ENCODE results near the gene BIN2. TPM values are rescaled to one million over a fixed set of nuclear protein-coding genes. Genes with fewer than 3 reads are reported as not detected.

BIN2 gene
- total and polyA plus RNA-seq, 9 of the 15 experiments (the other 6 are each of a cell fraction or from before 2014, with no cell fraction given): 0.04 to 0.39 (median 0.25) TPM; not detected in 1

GRCh38 chr12:51238510-51239334 is 85.3 kb downstream of the BIN2 start, which contains the start of gene DAZAP2 (continued):
- TF ChIP-seq E4F1 (CRISPR knock-in tag; IDR thresholded peaks at IDR 0.05; ENCODE audit: borderline replicate concordance) (no peak), HCFC1 (IDR thresholded peaks at IDR 0.05; ENCODE audit: low read depth, low read length) (peak; percentile 52), ELF2 (CRISPR knock-in tag; IDR thresholded peaks at IDR 0.05) (peak; percentile 98), RAD51 (IDR thresholded peaks at IDR 0.05; ENCODE audit: borderline replicate concordance, low read depth) (peak; percentile 94), ZNF24 (IDR thresholded peaks at IDR 0.05) (no peak), NFYB (IDR thresholded peaks at IDR 0.05; ENCODE audit: extremely low read depth, insufficient read length) (peak; percentile 100), ZNF592 (IDR thresholded peaks at IDR 0.05) (no peak), CREM (IDR thresholded peaks at IDR 0.05; ENCODE audit: low read depth) (peak; percentile 89), ZKSCAN8 (CRISPR knock-in tag; IDR thresholded peaks at IDR 0.05) (no peak), MEIS2 (IDR thresholded peaks at IDR 0.05; ENCODE audit: partially characterized antibody) (peak; percentile 10), CBX2 (IDR thresholded peaks at IDR 0.05; ENCODE audit: insufficient read depth, low read length, poor library complexity, severe bottlenecking) (no peak), SRSF1 (IDR thresholded peaks at IDR 0.05; ENCODE audit: low read depth, low read length) (no peak), POLR3G (IDR thresholded peaks at IDR 0.05; ENCODE audit: extremely low read depth, insufficient read length, insufficient replicate concordance) (no peak), BACH1 (tag; IDR thresholded peaks at IDR 0.05) (no peak), PHB2 (IDR thresholded peaks at IDR 0.05; ENCODE audit: low read depth) (no peak)

Data from K562 (cell line).